HFFc6 (cell line): Measurements from ENCODE around the gene NTM. TPM values are rescaled to one million over a fixed set of nuclear protein-coding genes. Genes with fewer than 3 reads are reported as not detected.

Experiments used
- DNase-seq: peaks from one replicate; pipeline ENCODE4 v3.0.0-alpha.2; 2018
- H3K27ac Mint-ChIP-seq: 2 replicates; pipeline ENCODE4 v1.8.0; 2020; ENCODE audit warnings: mild to moderate bottlenecking, mixed read lengths
- H3K27me3 Mint-ChIP-seq: 2 replicates; pipeline ENCODE4 v1.8.0; 2021; ENCODE audit warnings: mild to moderate bottlenecking, moderate library complexity, mixed read lengths; ENCODE audit not compliant: insufficient read depth
- H3K36me3 Mint-ChIP-seq: 2 replicates; pipeline ENCODE4 v1.8.0; 2021; ENCODE audit warnings: low read depth, mixed read lengths
- H3K4me1 Mint-ChIP-seq: 2 replicates; pipeline ENCODE4 v1.8.0; 2020; ENCODE audit warnings: low read depth, mixed read lengths
- H3K4me3 Mint-ChIP-seq: 2 replicates; pipeline ENCODE4 v1.8.0; 2020; ENCODE audit warnings: mild to moderate bottlenecking, moderate library complexity, mixed read lengths
- H3K9me3 Mint-ChIP-seq: 2 replicates; pipeline ENCODE4 v1.8.0; 2020; ENCODE audit warnings: mild to moderate bottlenecking, mixed read lengths
- total RNA-seq, 6 experiments: library from RNA; stranded (reverse); fragmentation: NEBNext Ultra II Directional; extraction: Animal tissue kit (Norgen Biotek cat#: 25700); gene quantifications; 2 replicates in 1 of 6; 3 replicates in 5 of 6; pipeline ENCODE4 v1.2.3, GENCODE V29; 2021
- TF ChIP-seq, protein P1 (sequence below): fragments of 200-600 bp; sonication (generic); IDR thresholded peaks from 2 replicates; pipeline ENCODE4 v1.5.0; 2021; ENCODE audit warnings: antibody characterized with exemption, mild to moderate bottlenecking

NTM gene
- total RNA-seq, 6 experiments from 2014 or later: 18.3 to 23.6 (median 21.7) TPM

DNA sequence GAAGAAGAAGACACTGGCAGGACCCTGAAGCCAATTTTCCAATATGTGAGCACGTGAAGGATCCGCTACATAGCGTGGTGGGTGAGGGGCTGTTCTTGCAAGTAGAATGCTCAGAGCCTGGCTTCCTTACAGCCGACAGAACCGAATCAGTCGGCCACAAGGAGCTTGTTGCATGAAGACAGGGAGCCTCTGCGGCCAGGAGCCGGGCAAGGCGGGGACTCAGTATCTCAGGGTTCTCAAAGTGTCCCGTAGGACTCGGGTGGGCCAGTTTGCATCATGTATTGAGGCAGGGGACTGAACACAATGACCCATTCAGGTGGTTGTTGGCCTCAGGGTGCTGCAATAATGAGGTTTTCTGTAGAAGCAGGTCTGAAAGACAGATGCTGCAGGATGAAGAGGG is 289.5 kb downstream of the NTM start:
- DNase-seq: no peak

DNA sequence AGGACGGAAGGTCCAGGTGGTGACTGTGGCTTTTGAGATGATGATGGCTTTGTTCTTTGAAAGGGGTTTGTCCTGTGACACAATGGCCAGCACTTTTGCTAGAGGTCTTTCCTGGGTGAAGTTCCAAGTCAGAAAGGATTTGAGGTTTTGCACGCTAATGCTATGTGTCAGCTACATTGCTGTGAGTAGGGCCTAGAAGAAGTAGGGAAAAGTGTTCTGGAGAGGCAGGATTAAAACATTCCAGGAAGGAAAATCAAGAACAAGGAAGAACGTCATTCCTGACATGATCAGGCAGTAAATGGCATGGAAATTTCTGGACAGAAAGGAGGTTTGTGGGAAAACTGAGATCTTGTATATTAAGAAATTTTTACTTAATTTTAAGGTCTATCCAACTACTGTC is 290.7 kb downstream of the NTM start:
- H3K4me1 Mint-ChIP-seq: peaks cover 30% of the 10 kb centered on the region
- no peaks in the 10 kb centered on the region for H3K9me3 Mint-ChIP-seq
- DNase-seq: peak; percentile 26
- no peaks in the 10 kb centered on the region for H3K36me3 Mint-ChIP-seq
- H3K27ac Mint-ChIP-seq: no peak overlapping the region
- no peak overlapping the region; the same call in 1 of the 2 replicates for H3K4me3 Mint-ChIP-seq
- peaks cover 16% of the 10 kb centered on the region for H3K27me3 Mint-ChIP-seq
- TF ChIP-seq, protein P1, sequence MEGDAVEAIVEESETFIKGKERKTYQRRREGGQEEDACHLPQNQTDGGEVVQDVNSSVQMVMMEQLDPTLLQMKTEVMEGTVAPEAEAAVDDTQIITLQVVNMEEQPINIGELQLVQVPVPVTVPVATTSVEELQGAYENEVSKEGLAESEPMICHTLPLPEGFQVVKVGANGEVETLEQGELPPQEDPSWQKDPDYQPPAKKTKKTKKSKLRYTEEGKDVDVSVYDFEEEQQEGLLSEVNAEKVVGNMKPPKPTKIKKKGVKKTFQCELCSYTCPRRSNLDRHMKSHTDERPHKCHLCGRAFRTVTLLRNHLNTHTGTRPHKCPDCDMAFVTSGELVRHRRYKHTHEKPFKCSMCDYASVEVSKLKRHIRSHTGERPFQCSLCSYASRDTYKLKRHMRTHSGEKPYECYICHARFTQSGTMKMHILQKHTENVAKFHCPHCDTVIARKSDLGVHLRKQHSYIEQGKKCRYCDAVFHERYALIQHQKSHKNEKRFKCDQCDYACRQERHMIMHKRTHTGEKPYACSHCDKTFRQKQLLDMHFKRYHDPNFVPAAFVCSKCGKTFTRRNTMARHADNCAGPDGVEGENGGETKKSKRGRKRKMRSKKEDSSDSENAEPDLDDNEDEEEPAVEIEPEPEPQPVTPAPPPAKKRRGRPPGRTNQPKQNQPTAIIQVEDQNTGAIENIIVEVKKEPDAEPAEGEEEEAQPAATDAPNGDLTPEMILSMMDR: no peak

More for the DNA sequence above, 289.5 kb downstream of the NTM start:
- TF ChIP-seq, protein P1: no peak
- Mint-ChIP-seq H3K36me3 (no peaks in the 10 kb centered on the region), H3K4me1 (peaks cover 18% of the 10 kb centered on the region), H3K27me3 (peaks cover 28% of the 10 kb centered on the region), H3K9me3 (no peaks in the 10 kb centered on the region), H3K4me3 (no peak overlapping the region), H3K27ac (no peak overlapping the region)

DNA sequence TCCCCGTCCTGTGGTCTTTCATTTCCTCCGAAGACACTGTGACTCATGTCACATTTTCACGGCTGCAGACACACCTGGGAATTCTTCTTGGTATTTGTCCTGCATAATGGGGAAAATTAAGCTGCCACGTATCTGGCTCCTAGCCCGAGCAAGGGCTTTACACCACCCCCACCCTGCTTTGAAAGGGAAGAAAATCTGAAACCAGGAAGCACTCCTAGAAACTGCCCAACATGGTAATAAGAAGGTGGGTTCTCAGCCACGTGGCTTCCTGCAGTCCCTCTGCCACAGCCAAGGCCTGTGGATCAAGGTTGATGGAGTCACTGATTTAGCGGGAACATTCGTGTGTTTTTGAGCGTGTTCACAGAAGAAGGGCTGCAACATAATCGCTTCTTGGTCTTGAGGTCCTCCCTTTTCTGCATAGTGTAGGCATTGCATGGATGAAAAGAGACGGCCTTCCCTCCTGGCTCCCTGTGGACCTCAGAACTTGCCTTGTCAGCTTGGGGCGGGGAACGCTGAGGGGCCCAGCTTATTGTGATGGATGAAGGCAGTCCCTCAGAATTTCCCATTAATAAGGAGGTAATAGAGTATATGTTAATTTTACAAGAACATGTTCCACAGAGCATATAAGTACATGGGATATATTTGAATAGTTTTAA is 292.0 kb downstream of the NTM start:
- DNase-seq: no peak
- Mint-ChIP-seq H3K4me1 (peaks cover 43% of the 10 kb centered on the region), H3K27ac (no peak overlapping the region), H3K27me3 (peaks cover 7% of the 10 kb centered on the region), H3K9me3 (no peaks in the 10 kb centered on the region), H3K4me3 (no peak overlapping the region), H3K36me3 (no peaks in the 10 kb centered on the region)
- TF ChIP-seq, protein P1: no peak

DNA sequence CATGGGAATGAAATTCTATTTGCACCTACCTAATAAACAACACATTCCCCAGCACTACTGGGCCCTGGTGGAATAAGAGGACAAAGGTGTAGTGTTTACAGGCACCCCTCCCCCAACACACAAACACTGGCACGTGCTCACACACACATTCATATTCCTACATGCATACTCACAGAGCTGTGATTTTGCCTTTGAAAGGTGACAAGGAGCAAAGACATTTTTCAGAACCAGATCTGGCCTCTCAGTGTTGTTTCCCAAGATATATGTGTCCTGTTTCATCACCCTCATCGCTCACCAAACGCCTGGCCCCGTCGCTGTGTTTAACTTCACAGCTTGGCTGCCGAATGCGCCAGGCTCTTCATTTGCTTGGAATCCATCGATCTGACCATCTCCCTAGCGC is 292.6 kb downstream of the NTM start:
- Mint-ChIP-seq H3K27ac (no peak overlapping the region), H3K9me3 (no peaks in the 10 kb centered on the region), H3K27me3 (peaks cover 6% of the 10 kb centered on the region), H3K4me3 (no peak overlapping the region), H3K4me1 (peaks cover 49% of the 10 kb centered on the region), H3K36me3 (no peaks in the 10 kb centered on the region)
- no peak for DNase-seq
- TF ChIP-seq, protein P1: no peak

DNA sequence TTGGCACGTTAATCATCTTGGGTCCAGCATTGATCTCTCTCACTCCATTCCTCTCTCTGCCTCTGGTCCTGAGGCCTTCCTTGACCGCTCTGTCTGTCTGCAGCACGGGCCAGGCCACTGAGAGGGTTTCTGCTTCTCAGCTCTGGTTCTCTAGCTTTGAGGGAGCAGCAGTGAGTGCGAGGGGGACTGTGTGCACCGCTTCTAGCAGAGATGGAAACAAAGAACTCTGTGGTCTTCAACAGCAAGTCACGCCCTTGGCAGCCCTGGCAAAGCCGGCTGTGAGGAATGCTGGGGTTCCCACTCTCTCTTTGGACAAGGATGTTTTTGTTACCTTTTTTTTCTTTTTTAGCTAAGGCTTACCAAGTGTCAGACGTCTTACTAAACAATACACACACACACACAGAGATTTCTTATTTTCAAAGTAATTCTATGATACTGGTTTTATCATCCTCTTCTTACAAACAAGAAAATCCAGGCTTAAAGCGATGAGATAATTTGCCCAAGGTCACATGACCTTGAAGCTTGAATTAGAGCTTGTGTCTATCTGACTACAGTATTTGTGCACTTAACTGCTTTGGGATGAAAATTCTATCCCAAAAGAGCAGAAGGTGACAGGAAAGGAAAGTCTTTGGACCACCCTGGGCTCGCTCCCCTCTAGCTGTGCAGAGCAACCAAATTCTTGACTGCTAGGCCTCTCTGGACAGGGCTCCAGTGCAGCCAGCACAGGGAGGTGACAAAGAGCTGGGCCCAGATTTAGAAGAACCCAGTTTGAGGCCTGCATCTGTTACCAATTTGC is 293.2 kb downstream of the NTM start:
- no peak overlapping the region for H3K27ac Mint-ChIP-seq

More for the DNA sequence above, 293.2 kb downstream of the NTM start:
- Mint-ChIP-seq H3K36me3 (no peaks in the 10 kb centered on the region), H3K9me3 (no peaks in the 10 kb centered on the region), H3K4me3 (no peak overlapping the region), H3K4me1 (peaks cover 55% of the 10 kb centered on the region), H3K27me3 (peaks cover 5% of the 10 kb centered on the region; the same call in 1 of the 2 replicates)
- TF ChIP-seq, protein P1: no peak
- DNase-seq: no peak
